ENCODE results near the gene COA4.

COA4 gene

DNA sequence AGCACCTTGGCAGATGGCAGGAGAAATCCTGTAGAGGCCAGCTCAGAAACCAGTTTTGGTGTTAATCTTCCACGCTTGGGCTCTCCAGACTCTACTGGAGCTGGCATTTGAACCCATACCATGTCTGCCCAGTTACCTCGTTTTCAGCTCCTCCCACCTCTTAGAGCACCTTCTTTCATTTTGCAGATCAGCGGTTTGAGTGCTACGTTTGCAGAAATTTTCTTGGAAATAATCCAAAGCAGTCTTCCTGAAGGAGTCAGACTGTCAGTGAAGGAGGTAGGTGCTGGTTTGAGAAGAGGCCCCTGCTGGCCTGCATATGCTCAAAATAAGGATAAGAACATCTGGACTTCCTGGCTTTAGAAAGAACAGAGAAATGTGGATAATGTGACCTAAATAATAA lies 13.7 kb downstream of the COA4 start:
- DNase-seq: no peak

DNA sequence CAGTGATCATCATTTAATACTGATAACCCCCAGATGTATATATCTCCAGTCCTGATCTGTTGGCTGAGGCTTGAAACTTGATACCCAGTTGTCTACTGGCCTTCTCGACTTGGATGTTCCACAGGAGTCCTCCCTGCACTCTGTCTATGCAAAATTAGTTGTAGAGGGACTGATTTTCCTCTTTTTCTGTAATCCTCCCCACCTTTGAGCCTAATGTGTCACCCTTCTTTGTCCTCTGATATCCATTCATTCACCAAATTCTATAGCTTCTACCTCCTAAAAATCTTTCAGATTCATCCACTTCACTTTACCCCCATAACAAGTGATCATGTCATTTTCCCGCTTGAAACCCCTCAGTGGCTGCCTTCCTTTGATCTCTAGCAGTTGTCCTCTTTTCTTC lies 16.4 kb downstream of the COA4 start:
- no peak for DNase-seq

DNA sequence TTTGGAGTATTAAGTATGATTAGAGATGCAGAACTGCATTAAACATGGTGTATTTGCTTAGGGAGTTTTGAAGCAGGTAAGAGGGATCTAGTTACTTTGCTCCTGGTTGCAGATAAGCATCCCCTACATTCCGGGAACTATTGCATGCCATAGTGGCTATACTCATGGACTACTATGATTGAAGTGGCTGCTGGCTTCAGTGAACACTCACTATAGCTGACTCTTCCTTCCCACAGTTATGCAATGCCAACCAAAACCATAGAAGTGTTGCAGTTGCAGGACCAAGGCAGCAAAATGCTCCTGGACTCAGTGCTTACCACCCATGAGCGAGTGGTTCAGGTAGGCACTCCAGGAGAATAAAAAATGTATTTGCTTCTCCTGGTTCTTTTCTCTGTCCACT lies 17.0 kb downstream of the COA4 start:
- no peak for DNase-seq

DNA sequence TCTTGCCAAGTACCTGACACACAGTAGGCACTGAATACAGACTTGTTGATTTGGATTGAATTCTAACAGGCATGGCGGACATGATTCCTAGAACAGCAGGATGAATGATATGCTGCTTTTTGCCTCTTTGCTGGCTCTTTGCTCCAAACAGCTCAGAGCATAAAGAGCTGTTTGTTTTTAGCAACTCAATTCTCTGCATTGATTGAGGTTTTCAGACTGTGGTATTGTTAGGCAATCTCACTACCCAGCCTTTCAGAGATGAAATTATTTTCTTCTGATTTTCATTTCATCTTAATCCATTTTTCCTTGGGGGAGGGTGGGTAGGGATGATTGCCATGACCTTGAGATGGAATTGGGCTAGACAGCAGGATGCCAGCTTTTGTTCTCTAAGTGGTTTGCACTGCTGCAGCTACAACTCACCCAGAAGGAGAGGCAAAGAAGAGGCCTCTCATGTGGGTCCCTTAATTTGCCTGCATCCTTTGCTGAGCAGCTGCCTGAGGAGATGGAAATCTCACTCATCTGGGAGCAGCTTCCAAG lies 20.5 kb downstream of the COA4 start:
- no peak for DNase-seq

DNA sequence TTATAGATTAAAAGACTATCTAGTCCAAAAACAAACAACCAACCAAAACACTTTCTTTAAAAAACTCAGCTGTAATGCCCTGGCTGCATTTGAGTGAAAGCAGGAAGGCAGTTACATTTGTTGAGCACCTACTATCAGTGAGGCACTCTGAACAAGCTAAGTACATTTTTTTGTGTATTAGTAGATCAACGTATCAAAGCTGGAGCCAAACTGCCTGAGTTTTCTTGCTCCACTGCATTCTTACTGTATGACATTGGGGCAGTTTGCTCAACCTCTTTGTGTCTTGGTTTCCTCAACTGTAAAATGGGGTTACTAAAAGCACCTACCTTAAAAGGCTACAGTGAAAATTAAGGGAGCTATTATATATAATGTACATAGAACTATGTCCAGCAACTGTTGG lies 22.0 kb downstream of the COA4 start:
- DNase-seq: no peak

DNA sequence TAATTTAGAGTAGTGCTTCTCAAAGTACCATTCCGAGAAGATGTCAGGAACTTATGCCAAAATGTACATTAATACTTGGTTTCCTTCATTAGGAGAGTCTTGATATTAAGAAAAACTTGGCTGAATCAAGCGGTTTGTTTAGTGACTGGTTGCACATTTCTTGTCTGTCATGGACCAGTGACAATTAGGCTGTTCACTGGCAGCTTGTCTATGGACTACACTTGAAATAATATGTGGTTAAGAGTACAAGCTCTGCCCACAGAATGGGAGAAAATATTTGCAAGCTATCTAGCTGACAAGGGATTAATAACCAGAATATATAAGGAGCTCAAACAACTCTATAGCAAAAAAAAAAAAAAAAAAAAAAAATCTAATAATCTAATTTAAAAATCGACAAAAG lies 24.6 kb downstream of the COA4 start:
- DNase-seq: no peak

DNA sequence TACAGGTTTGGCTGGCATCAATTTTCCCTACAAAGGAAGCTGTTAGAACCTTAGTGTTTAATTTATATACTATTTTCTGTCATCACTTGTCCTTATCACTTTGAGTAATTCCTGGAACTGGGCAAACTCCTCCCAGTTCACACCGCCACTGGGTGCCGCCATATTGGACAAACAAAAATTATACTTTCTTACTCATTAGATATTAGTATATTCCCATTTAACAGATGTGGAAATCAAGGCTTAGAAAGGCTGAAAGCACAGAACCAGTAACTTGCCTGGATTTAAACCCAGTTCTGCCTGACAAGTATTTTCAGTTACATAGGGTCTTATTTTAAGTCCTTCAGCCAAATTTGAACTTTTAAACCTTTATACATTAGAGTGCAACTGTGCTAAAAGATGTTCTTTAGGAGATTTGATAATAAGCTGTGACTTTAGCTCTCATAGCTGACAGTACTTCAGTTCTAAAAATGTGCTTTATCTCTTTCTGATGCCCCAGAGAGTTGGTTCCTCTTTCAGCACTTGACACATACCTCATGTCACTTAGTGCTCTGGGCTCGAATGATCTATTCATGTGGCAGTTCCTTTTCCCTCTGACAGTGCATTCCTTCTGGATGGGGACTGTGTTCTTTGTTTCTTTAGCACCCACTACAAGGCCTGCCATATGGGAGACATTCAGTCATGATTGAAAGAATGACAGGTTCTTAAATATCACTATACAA lies 25.4 kb downstream of the COA4 start:
- no peak for DNase-seq

DNA sequence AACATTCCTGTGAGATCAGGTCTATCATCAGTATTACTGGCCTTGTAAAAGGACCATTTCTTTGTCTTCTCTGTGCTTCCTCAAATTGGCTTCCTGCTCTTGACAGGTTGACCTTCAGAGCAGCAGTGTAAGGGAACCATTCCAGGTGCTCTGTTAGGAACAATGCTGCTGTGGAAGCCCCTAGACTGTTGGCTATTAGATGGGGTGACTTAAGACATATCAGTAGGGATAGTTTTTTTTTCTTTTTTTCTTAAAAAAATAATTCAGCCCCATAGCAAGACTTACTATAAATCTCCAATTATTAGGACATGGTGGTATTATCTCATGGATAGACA lies 37.6 kb downstream of the COA4 start:
- DNase-seq: no peak

DNA sequence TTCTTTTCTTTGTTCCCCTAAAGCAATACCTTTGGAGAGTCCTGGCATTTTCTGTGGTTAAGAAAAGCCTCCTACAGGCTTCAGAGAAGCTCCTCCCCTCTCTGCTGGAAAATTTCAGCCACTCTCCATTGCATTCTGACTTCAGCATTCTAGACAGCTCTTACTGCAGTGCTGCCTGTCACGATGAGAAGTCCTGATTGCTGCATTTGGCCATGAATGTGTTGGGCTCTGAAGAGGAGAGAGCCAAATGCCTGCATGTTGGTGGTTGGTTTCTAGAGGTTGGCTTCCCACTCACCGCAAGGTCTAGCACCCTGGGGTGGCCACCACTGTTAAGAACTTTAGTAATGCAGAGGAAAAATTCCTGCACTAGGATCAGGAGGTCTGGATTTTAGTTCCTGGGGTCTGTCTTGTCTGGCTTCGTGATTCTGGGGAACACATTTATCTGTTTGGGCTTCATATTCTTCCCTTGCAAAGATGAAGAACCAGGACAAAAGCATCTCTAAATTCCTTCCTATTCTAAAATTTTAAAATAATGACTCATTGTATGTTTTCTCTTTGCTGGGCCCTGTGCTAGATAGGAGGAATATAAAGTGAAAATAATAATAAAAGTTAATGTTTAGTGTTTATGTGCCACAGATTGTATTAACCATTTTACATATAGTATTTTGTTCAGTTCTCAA lies 38.1 kb downstream of the COA4 start:
- DNase-seq: no peak

DNA sequence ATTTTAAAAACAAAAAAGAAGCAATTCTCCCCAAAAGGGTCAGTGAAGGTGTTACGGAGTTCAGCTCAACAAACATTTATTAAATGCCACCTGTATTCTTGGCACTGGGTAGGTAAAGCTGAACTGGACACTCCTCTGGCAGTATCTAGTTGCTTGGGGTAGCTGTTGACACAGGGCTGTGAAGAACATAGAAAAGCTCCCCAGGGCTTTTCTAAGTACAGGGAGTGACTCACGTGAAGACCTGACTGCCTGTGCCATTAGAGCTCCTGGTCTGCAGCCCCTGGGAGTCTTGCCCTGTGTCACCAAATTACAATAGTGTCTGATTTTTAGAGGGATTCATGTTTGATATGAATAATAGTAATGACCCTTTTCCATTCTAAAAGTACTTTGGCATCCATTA lies 43.6 kb downstream of the COA4 start:
- no peak for DNase-seq

DNA sequence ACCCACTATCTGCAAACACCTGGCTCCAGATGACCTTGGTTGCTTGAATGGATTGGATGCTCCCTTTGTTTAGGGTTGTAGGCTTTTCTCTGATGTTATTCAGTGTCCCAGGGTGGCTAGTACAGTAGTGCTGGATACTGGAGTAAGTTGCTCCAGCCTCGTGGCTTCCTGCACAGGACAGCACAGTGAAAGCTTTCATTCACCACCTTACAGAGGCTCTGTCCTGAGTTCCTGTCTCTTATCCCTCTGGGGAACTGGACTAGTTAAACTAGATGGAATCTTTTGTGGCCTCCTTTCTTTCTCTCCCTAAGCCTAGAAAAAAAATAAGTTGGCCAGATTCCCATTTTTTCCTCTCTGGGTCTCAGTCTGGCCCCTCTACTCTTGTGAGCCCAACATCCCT lies 46.4 kb downstream of the COA4 start:
- no peak for DNase-seq

All from activated naive CD4-positive, alpha-beta T cell treated with anti-CD3 and anti-CD28 coated beads, Interleukin-2, amount 50 U/mL, for 16 hours (primary cell).